Parathyroid adenoma (tissue), 2 donors: Measurements from ENCODE around the gene PHYKPL.

Source experiments
- H2AFZ ChIP-seq: fragments of 300-600 bp; sonication (generic); one replicate; pipeline ENCODE4 v1.7.0; 2017; ENCODE audit warnings: antibody characterized with exemption, mild to moderate bottlenecking
- H3K27ac ChIP-seq: fragments of 300-600 bp; sonication (generic); one replicate; pipeline ENCODE4 v1.7.0; 2017
- H3K27me3 ChIP-seq: fragments of 300-600 bp; sonication (generic); one replicate; pipeline ENCODE4 v1.7.0; 2017; ENCODE audit warnings: low read length; ENCODE audit not compliant: control insufficient read depth, insufficient read depth
- H3K36me3 ChIP-seq: fragments of 300-600 bp; sonication (generic); one replicate; pipeline ENCODE4 v1.7.0; 2017; ENCODE audit warnings: low read length; ENCODE audit not compliant: control insufficient read depth, insufficient read depth
- H3K4me1 ChIP-seq: fragments of 300-600 bp; sonication (generic); one replicate; pipeline ENCODE4 v1.7.0; 2017; ENCODE audit warnings: control low read depth
- H3K4me2 ChIP-seq: fragments of 300-600 bp; sonication (generic); one replicate; pipeline ENCODE4 v1.7.0; 2017; ENCODE audit warnings: low read length
- H3K4me3 ChIP-seq: fragments of 300-600 bp; sonication (generic); one replicate; pipeline ENCODE4 v1.7.0; 2017; ENCODE audit warnings: low read depth, low read length
- H3K79me2 ChIP-seq: fragments of 300-600 bp; sonication (generic); one replicate; pipeline ENCODE4 v1.7.0; 2017; ENCODE audit warnings: control low read depth
- H3K9ac ChIP-seq: fragments of 300-600 bp; sonication (generic); one replicate; pipeline ENCODE4 v1.7.0; 2017; ENCODE audit warnings: mild to moderate bottlenecking
- H3K9me3 ChIP-seq: fragments of 300-600 bp; sonication (generic); one replicate; pipeline ENCODE4 v1.7.0; 2017; ENCODE audit warnings: low read length; ENCODE audit not compliant: control insufficient read depth
- TF ChIP-seq, protein P1 (sequence below): fragments of 300-600 bp; sonication (generic); IDR thresholded peaks from one replicate; pipeline ENCODE4 v1.7.0; 2017; ENCODE audit warnings: antibody characterized with exemption, mild to moderate bottlenecking
- donor health status: primary hyperparathyroidism.

Gene PHYKPL

DNA sequence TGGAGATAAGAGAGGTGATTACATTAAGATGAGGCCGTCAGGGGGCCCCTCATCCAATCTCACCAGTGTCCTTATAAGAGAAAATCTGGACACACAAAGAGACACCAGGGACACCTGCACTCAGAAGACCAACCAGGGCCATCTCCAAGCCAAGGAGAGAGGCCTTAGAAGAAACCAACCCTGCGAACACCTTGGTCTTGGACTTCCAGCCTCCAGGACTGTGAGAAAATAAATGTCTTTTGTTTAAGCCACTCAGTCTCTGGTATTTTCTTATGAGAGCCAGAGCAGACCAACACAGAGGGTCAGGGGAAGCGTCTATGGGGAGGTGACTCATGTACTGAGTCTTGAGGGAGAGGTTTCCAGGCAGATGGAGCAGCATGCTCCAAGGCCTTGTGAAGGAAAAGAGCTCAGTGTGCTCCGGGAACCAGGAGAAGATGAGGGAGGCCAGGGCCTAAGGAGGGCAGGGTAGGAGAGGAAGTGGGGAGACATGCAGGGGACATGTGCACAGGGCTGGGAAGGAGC, 5.4 kb downstream of the PHYKPL start:
- H3K36me3 ChIP-seq: no peaks in the 10 kb centered on the region
- TF ChIP-seq, protein P1, sequence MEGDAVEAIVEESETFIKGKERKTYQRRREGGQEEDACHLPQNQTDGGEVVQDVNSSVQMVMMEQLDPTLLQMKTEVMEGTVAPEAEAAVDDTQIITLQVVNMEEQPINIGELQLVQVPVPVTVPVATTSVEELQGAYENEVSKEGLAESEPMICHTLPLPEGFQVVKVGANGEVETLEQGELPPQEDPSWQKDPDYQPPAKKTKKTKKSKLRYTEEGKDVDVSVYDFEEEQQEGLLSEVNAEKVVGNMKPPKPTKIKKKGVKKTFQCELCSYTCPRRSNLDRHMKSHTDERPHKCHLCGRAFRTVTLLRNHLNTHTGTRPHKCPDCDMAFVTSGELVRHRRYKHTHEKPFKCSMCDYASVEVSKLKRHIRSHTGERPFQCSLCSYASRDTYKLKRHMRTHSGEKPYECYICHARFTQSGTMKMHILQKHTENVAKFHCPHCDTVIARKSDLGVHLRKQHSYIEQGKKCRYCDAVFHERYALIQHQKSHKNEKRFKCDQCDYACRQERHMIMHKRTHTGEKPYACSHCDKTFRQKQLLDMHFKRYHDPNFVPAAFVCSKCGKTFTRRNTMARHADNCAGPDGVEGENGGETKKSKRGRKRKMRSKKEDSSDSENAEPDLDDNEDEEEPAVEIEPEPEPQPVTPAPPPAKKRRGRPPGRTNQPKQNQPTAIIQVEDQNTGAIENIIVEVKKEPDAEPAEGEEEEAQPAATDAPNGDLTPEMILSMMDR: no peak
- no peaks in the 10 kb centered on the region for H3K27me3 ChIP-seq
- H3K9ac ChIP-seq: no peak overlapping the region
- H3K9me3 ChIP-seq: no peaks in the 10 kb centered on the region
- H3K4me3 ChIP-seq: no peak overlapping the region
- no peak overlapping the region for H3K4me2 ChIP-seq
- no peak overlapping the region for H3K27ac ChIP-seq
- peaks cover 4% of the 10 kb centered on the region for H3K4me1 ChIP-seq
- H3K79me2 ChIP-seq: no peaks in the 10 kb centered on the region
- no peak overlapping the region for H2AFZ ChIP-seq

DNA sequence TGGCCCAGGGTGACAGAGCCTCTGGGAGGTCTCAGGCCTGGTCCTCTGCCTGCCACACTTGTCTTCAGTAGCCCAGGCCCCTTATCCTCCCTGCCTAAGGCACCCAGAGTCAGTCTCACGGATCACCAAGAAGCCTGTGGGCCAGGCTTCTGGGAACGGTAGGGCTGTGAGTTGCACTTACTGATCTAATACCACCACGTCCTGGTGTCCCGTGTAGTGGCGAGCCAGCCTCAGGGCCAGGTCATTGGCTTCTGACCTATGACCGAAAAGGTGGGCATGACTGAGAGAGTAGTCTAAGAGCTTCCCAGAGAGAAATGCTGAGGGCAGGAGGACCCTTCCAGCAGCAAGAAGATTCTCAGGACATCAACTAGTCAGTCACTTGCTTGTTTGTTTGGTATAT, 7.4 kb downstream of the PHYKPL start:
- TF ChIP-seq, protein P1: no peak
- Histone ChIP-seq H3K4me1 (no peaks in the 10 kb centered on the region), H3K4me3 (no peak overlapping the region), H3K27ac (no peak overlapping the region), H3K9me3 (no peaks in the 10 kb centered on the region), H3K9ac (no peak overlapping the region), H3K79me2 (no peaks in the 10 kb centered on the region), H2AFZ (no peak overlapping the region), H3K4me2 (no peak overlapping the region), H3K36me3 (no peaks in the 10 kb centered on the region), H3K27me3 (no peaks in the 10 kb centered on the region)

DNA sequence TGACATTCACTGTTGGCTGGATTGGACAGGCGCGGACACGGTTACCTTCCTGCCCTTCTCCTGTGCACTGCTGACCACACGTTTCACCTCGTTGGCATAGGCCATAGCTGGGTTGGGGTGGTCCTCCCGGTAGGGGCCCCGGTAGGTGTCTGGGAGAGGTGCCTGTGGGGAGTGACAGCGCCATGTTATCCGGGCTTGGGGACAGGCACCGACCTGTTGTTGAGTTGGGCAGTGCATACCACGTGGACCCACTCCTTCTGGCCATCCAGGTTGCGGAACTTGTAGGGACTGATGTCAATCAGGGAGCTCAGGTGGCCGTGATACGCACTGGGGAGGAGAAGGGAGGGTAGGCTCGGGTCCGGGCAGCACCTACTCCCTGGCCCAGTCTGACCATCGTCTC, 8.2 kb downstream of the PHYKPL start:
- H3K4me3 ChIP-seq: no peak overlapping the region
- no peaks in the 10 kb centered on the region for H3K27me3 ChIP-seq
- no peaks in the 10 kb centered on the region for H3K36me3 ChIP-seq
- H3K27ac ChIP-seq: no peak overlapping the region
- H3K4me2 ChIP-seq: no peak overlapping the region
- TF ChIP-seq, protein P1: no peak
- no peaks in the 10 kb centered on the region for H3K4me1 ChIP-seq
- no peak overlapping the region for H3K9ac ChIP-seq
- H3K9me3 ChIP-seq: no peaks in the 10 kb centered on the region
- H2AFZ ChIP-seq: no peak overlapping the region
- no peaks in the 10 kb centered on the region for H3K79me2 ChIP-seq

DNA sequence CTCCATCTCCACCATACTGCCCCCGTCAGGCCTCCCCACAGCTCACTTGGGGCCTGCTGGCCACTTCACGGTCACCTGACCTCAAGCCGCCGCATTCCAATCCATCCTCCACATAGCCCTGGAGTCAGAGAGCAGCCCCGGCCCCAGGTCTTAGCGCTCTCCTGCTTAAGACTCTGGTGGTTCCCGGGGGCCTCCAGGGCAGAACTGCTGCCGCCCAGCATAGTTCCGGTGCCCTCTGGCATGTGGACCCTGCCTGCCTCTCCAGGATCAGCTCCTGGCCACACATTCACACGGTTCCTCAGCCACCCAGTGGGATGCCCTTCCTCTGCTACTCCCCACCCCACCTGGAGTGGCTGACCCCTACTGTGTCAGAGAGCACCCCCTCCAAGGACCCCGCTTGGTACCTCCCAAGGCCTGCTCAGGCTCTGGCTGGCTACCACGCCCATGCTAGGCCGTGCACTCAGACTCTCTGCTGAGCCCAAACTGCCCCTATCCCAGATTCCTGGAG, 8.7 kb downstream of the PHYKPL start:
- Histone ChIP-seq H3K9ac (no peak overlapping the region), H2AFZ (no peak overlapping the region), H3K4me1 (no peaks in the 10 kb centered on the region), H3K27me3 (no peaks in the 10 kb centered on the region), H3K27ac (no peak overlapping the region), H3K4me2 (no peak overlapping the region), H3K4me3 (no peak overlapping the region), H3K79me2 (no peaks in the 10 kb centered on the region), H3K9me3 (no peaks in the 10 kb centered on the region), H3K36me3 (no peaks in the 10 kb centered on the region)
- TF ChIP-seq, protein P1: no peak

DNA sequence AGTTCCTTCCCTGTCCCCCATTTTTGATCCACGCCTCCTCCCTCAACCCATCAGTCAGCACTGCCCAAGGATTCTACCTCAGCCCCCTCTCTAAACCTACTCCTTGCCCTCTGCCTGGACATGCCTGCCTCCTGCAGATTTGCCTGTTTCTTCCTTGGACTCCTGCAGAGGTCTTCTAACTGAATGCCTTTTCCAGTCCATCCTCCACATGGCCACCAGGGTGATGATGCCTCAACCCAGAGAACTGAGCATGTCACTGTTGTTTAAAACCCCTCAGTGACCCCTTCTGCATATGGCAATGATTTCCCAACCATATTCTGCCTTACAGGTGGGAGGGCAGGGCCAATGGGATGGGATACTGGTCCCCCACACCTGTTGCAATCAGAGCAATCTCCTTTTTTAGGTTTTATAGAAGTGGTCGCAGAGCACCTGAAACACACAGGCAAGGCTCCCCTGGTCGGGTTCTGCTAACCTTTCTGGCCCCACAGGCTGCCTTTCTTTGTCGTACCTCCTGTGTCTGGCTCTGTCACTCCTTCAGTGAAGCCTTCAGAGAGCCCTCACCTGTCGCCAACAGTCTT, 9.3 kb downstream of the PHYKPL start:
- no peaks in the 10 kb centered on the region for H3K9me3 ChIP-seq
- no peaks in the 10 kb centered on the region for H3K4me1 ChIP-seq
- no peak overlapping the region for H3K4me3 ChIP-seq
- H3K36me3 ChIP-seq: no peaks in the 10 kb centered on the region
- TF ChIP-seq, protein P1: no peak
- no peak overlapping the region for H3K9ac ChIP-seq
- no peak overlapping the region for H2AFZ ChIP-seq
- no peaks in the 10 kb centered on the region for H3K27me3 ChIP-seq
- H3K79me2 ChIP-seq: no peaks in the 10 kb centered on the region
- no peak overlapping the region for H3K4me2 ChIP-seq
- H3K27ac ChIP-seq: no peak overlapping the region
